ENCODE results near the gene ITPKB. TPM values are rescaled to one million over a fixed set of nuclear protein-coding genes. Genes with fewer than 3 reads are reported as not detected.

ITPKB gene
- total and polyA plus RNA-seq, 4 experiments from 2014 or later = 52.2 to 159 (median 104) TPM

DNA sequence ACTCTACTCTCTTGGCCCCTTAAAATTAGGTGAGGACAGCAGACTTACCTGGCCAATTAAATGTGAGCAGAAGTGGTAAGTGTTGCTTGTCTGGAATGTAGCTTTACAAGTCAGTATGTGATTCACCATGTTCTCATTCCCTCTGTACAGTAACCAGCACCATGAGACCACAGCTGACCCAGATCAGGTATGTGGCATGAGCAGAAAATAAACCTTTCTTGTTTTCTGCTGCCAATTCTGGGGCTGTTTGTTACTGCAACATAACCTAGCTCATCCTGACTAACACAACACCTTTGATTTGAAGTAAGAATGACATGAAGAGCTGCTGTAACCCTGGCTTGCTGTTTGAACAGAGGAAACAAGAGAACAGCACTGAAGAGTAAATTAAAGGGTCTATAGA lies 24.9 kb downstream of the ITPKB start:
- peaks cover 74 to 100% (median 88%) of the 10 kb centered on the region in 4 donors for H3K4me1 Mint-ChIP-seq
- Histone ChIP-seq H3K36me3 (ENCODE audit: insufficient read depth, low read length) (peaks cover 10% of the 10 kb centered on the region), H3K27me3 (ENCODE audit: insufficient read depth, low read length) (no peaks in the 10 kb centered on the region), H3K27ac (ENCODE audit: low read depth, low read length) (peak overlapping the region; percentile 60), H3K4me1 (ENCODE audit: insufficient read depth, low read length) (peaks cover 94% of the 10 kb centered on the region), H3K4me3 (ENCODE audit: low read length in 2 of 2) (peak overlapping the region in 1 of 2 donors; percentile 8), H3K9me3 (ENCODE audit: control insufficient read depth in 1 of 2, low read length in 2 of 2) (no peaks in the 10 kb centered on the region)
- CTCF ChIA-PET (ENCODE audit: partially characterized antibody) = interaction anchor here (0.8 to 1.6 kb wide), 8 partner anchors 8 to 86 kb away, joined by 3 to 4 read pairs (median 4); partner anchors contain the start of gene ITPKB
- POLR2A ChIA-PET (ENCODE audit: partially characterized antibody) = interaction anchor here (0.6 to 1.2 kb wide), 2 partner anchors 11 to 113 kb away, joined by 3 to 5 read pairs; no protein-coding TSS in a partner anchor
- peak overlapping the region in 3 of 8 donors; percentile 79 to 89 (median 80) for H3K4me3 Mint-ChIP-seq
- peaks cover 0 to 16% (median 3%) of the 10 kb centered on the region in 8 donors for H3K9me3 Mint-ChIP-seq
- intact Hi-C loops (cut with micrococcal nuclease) = no loop called here
- peaks cover 2 to 3% of the 10 kb centered on the region in 2 donors for H3K27me3 Mint-ChIP-seq
- H3K36me3 Mint-ChIP-seq = peaks cover 33 to 65% of the 10 kb centered on the region in 2 donors
- H3K27ac Mint-ChIP-seq = peak overlapping the region; percentile 84 to 100 (median 96)
- peak in 1 of 5 donors; percentile 57 for DNase-seq

DNA sequence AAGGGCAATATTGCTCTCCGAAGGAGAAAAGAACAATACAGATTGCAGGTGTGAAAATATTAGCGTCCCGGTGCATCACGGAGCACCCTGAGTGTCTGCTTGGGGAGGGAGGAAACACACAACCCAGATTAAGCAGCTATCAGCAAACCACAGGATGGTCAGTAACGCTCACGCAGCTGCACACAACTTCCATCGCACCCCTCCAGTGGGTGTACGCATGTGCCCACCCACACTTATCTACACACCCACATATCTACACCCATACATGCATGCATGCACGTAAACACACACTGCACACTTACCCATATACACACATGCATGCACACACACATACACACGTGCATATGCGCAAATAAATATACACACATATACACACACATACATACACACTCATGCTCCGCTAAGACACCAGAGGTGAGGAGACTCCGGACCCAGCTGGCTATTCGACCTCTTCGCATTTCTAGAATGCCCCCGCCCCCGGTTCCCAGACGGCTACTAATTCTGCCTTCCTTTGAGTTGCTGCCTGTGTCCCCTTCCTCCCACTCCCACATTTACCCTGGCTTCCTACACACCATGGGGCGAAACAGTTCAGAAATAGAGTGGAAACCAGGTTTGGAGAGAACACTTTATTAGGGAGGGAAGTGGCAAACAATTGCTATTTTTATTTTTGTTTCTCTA lies 26.2 kb downstream of the ITPKB start:
- Mint-ChIP-seq H3K36me3 (peaks cover 33 to 64% of the 10 kb centered on the region in 2 donors), H3K4me1 (peaks cover 78 to 100% (median 90%) of the 10 kb centered on the region in 4 donors), H3K9me3 (peaks cover 0 to 16% (median 3%) of the 10 kb centered on the region in 8 donors), H3K4me3 (peak overlapping the region; percentile 78 to 89 (median 80)), H3K27ac (peak overlapping the region; percentile 85 to 100 (median 96)), H3K27me3 (peaks cover 2 to 3% of the 10 kb centered on the region in 2 donors)
- peak in 1 of 5 donors; percentile 48 for DNase-seq
- Histone ChIP-seq H3K4me3 (ENCODE audit: low read length in 2 of 2) (peak overlapping the region in 1 of 2 donors; percentile 32), H3K27ac (ENCODE audit: low read depth, low read length) (peak overlapping the region; percentile 60), H3K27me3 (ENCODE audit: insufficient read depth, low read length) (no peaks in the 10 kb centered on the region), H3K4me1 (ENCODE audit: insufficient read depth, low read length) (peaks cover 94% of the 10 kb centered on the region), H3K36me3 (ENCODE audit: insufficient read depth, low read length) (peaks cover 10% of the 10 kb centered on the region), H3K9me3 (ENCODE audit: control insufficient read depth in 1 of 2, low read length in 2 of 2) (no peaks in the 10 kb centered on the region)
- ChIA-PET CTCF (ENCODE audit: partially characterized antibody) (interaction anchor here (1.3 to 5.4 kb wide), 11 partner anchors 9 to 113 kb away, joined by 3 to 24 read pairs (median 10); partner anchors contain the start of gene ITPKB), POLR2A (ENCODE audit: partially characterized antibody) (interaction anchor here (0.6 to 3.9 kb wide), 13 partner anchors 9 to 85 kb away, joined by 3 to 19 read pairs (median 7); no protein-coding TSS in a partner anchor)
- intact Hi-C loops (cut with micrococcal nuclease) = loop anchor here (1.0 to 2.0 kb wide), 4 partner anchors 10 to 115 kb away; partner anchors contain the start of gene ITPKB

DNA sequence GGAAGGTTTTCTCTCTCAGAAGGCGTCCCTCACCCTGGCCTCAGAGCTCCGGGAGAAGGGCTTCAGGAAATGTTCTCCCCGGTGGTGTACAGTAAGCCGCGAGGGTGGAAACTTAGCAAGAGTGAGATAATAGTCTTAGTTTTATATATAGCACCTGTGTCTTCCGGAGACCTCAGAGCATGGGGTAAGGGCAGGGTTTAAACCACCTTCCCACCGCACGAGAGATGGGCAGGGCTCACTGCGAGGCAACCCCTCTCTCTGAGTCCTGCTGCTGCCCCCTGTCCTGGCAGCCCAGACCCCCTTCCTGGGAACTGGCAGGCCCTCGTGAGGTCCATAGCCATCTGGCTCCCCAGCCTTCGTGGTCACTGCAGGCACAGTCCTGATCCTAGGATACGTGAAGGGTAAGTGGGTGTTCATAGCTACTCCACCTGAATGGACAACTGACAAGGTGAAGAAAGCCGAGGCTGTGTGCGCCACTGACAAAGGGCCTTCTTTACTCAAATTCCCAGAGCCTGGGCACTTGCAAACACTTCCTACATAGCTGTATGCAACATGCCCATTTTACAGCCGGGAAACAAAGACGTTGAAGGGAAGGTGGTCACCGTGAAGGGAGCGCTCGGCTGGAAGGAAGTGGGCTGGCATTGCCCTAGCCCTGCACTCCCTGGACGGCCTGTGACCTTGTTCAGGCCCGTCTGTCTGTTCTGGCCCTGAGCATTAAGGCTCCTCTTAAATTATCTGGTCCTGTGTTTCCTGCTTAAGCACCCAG lies 26.9 kb downstream of the ITPKB start:
- no peaks in the 10 kb centered on the region for H3K27me3 ChIP-seq (ENCODE audit: insufficient read depth, low read length)
- peaks cover 2 to 3% of the 10 kb centered on the region in 2 donors for H3K27me3 Mint-ChIP-seq
- CTCF ChIA-PET (ENCODE audit: partially characterized antibody) = interaction anchor here (0.7 to 5.4 kb wide), 24 partner anchors 10 to 116 kb away, joined by 3 to 24 read pairs (median 5); partner anchors contain the start of gene ITPKB
- H3K9me3 Mint-ChIP-seq = peaks cover 0 to 16% (median 3%) of the 10 kb centered on the region in 8 donors
- peaks cover 27 to 63% of the 10 kb centered on the region in 2 donors for H3K36me3 Mint-ChIP-seq
- peak overlapping the region; percentile 32 to 43 for H3K4me3 ChIP-seq (ENCODE audit: low read length in 2 of 2)
- H3K4me3 Mint-ChIP-seq = peak overlapping the region; percentile 78 to 89 (median 80)
- DNase-seq = peak; percentile 63 to 88 (median 67)
- H3K27ac ChIP-seq (ENCODE audit: low read depth, low read length) = peak overlapping the region; percentile 60
- peaks cover 10% of the 10 kb centered on the region for H3K36me3 ChIP-seq (ENCODE audit: insufficient read depth, low read length)
- H3K9me3 ChIP-seq (ENCODE audit: control insufficient read depth in 1 of 2, low read length in 2 of 2) = no peaks in the 10 kb centered on the region
- intact Hi-C loops (cut with micrococcal nuclease) = loop anchor here (1.0 to 2.0 kb wide), 5 partner anchors 9 to 116 kb away; partner anchors contain the start of gene ITPKB
- H3K4me1 ChIP-seq (ENCODE audit: insufficient read depth, low read length) = peaks cover 92% of the 10 kb centered on the region
- POLR2A ChIA-PET (ENCODE audit: partially characterized antibody) = interaction anchor here (0.6 to 3.9 kb wide), 18 partner anchors 9 to 227 kb away, joined by 3 to 19 read pairs (median 6); no protein-coding TSS in a partner anchor
- peak overlapping the region; percentile 85 to 100 (median 96) for H3K27ac Mint-ChIP-seq
- peaks cover 79 to 100% (median 89%) of the 10 kb centered on the region in 4 donors for H3K4me1 Mint-ChIP-seq

DNA sequence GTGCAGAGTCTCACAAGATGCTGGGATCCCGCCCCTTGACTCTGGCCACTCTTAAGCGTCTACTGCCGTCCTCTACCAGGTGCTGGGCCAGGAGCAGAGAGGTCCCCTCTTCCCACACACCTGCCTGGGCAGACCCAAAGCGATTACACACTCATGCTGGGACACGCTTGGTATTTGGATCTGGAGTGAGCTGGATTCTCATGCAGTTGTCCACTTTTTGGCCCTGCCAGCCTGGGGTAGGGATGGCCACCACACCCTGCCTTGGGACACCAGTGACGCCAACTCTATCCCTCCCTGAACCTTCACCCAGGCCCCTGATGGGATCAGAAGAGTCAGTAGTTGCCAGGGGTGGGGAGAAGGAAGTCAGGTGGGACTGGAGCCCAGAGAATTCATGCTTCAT lies 28.6 kb downstream of the ITPKB start:
- H3K27ac Mint-ChIP-seq = peak overlapping the region; percentile 85 to 100 (median 96)
- POLR2A ChIA-PET (ENCODE audit: partially characterized antibody) = interaction anchor here (2.2 to 3.9 kb wide), 5 partner anchors 7 to 76 kb away, joined by 6 to 19 read pairs (median 13); no protein-coding TSS in a partner anchor
- peak overlapping the region; percentile 17 to 89 (median 62) for H3K4me3 Mint-ChIP-seq
- Histone ChIP-seq H3K9me3 (ENCODE audit: control insufficient read depth in 1 of 2, low read length in 2 of 2) (no peaks in the 10 kb centered on the region), H3K4me1 (ENCODE audit: insufficient read depth, low read length) (peaks cover 95% of the 10 kb centered on the region), H3K27ac (ENCODE audit: low read depth, low read length) (peak overlapping the region; percentile 60), H3K36me3 (ENCODE audit: insufficient read depth, low read length) (peaks cover 14% of the 10 kb centered on the region), H3K4me3 (ENCODE audit: low read length in 2 of 2) (no peak overlapping the region), H3K27me3 (ENCODE audit: insufficient read depth, low read length) (no peaks in the 10 kb centered on the region)
- CTCF ChIA-PET (ENCODE audit: partially characterized antibody) = interaction anchor here (0.7 to 5.4 kb wide), 13 partner anchors 9 to 1827 kb away, joined by 3 to 24 read pairs (median 5); no protein-coding TSS in a partner anchor
- peaks cover 77 to 99% (median 89%) of the 10 kb centered on the region in 4 donors for H3K4me1 Mint-ChIP-seq
- H3K27me3 Mint-ChIP-seq = peaks cover 2 to 3% of the 10 kb centered on the region in 2 donors
- no peak for DNase-seq
- intact Hi-C loops (cut with micrococcal nuclease) = loop anchor here (2.0 kb wide), 1 partner anchor 56 kb away; no protein-coding TSS in a partner anchor
- peaks cover 28 to 69% of the 10 kb centered on the region in 2 donors for H3K36me3 Mint-ChIP-seq
- peaks cover 0 to 16% (median 3%) of the 10 kb centered on the region in 8 donors for H3K9me3 Mint-ChIP-seq

DNA sequence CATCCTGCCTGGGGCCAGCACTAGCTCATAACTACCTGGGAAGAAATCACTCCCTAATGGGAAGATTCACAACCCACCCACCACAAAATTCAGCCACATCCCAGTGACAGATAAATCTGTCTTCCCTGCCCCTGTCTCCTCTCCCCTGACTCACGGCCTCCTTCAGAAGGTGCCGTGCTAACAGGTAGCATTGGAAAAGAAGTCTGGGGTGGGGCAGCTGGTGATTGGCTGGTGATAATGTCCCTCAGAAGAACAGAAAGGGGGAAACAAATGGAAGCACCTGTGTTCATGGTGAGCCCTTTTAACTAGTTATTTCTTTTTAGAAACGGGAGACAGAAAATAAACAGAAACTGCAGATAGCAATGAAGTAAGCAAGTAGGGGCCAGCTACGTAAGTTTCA lies 29.1 kb downstream of the ITPKB start:
- peaks cover 2 to 3% of the 10 kb centered on the region in 2 donors for H3K27me3 Mint-ChIP-seq
- Histone ChIP-seq H3K4me3 (ENCODE audit: low read length in 2 of 2) (no peak overlapping the region), H3K27me3 (ENCODE audit: insufficient read depth, low read length) (no peaks in the 10 kb centered on the region), H3K27ac (ENCODE audit: low read depth, low read length) (peak overlapping the region; percentile 60), H3K4me1 (ENCODE audit: insufficient read depth, low read length) (peaks cover 94% of the 10 kb centered on the region), H3K36me3 (ENCODE audit: insufficient read depth, low read length) (peaks cover 15% of the 10 kb centered on the region), H3K9me3 (ENCODE audit: control insufficient read depth in 1 of 2, low read length in 2 of 2) (no peaks in the 10 kb centered on the region)
- CTCF ChIA-PET (ENCODE audit: partially characterized antibody) = interaction anchor here (1.2 to 5.4 kb wide), 3 partner anchors 20 to 116 kb away, joined by 3 to 24 read pairs (median 5); no protein-coding TSS in a partner anchor
- peaks cover 26 to 69% of the 10 kb centered on the region in 2 donors for H3K36me3 Mint-ChIP-seq
- H3K9me3 Mint-ChIP-seq = peaks cover 0 to 16% (median 3%) of the 10 kb centered on the region in 8 donors
- peak overlapping the region; percentile 85 to 100 (median 94) for H3K27ac Mint-ChIP-seq
- POLR2A ChIA-PET (ENCODE audit: partially characterized antibody) = interaction anchor here (3.9 kb wide), 1 partner anchor 17 kb away, joined by 19 read pairs; no protein-coding TSS in a partner anchor
- H3K4me3 Mint-ChIP-seq = peak overlapping the region; percentile 0 to 89 (median 62)
- intact Hi-C loops (cut with micrococcal nuclease) = loop anchor here (2.0 kb wide), 1 partner anchor 57 kb away; no protein-coding TSS in a partner anchor
- peaks cover 73 to 98% (median 89%) of the 10 kb centered on the region in 4 donors for H3K4me1 Mint-ChIP-seq
- DNase-seq = no peak

DNA sequence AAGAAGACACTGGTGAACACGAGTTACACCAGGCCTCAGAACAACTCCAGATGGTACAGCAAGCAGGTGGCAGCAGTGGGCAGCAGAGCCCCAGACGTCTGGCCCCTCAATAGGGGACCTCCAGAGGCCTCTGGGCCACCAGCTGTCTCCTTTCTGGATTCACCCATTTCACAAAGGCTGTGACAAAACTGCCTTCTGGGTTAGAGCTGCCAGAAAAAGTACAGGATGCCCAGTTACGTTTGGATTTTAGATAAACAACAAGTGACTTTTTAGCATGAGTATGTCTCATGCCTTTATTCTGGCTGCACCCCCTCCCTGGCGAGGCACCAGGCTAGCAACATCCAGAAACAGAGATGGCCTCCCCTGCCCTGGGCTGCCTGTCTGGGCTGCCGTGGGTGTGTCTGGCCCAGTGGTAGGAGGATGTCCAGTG lies 30.1 kb downstream of the ITPKB start:
- Histone ChIP-seq H3K27ac (ENCODE audit: low read depth, low read length) (peak overlapping the region; percentile 60), H3K4me1 (ENCODE audit: insufficient read depth, low read length) (peaks cover 94% of the 10 kb centered on the region), H3K4me3 (ENCODE audit: low read length in 2 of 2) (no peak overlapping the region), H3K9me3 (ENCODE audit: control insufficient read depth in 1 of 2, low read length in 2 of 2) (no peaks in the 10 kb centered on the region), H3K36me3 (ENCODE audit: insufficient read depth, low read length) (peaks cover 7% of the 10 kb centered on the region), H3K27me3 (ENCODE audit: insufficient read depth, low read length) (no peaks in the 10 kb centered on the region)
- Mint-ChIP-seq H3K27me3 (peaks cover 2 to 3% of the 10 kb centered on the region in 2 donors), H3K4me1 (peaks cover 72 to 98% (median 88%) of the 10 kb centered on the region in 4 donors), H3K9me3 (peaks cover 0 to 10% (median 0%) of the 10 kb centered on the region in 8 donors), H3K27ac (peak overlapping the region; percentile 85 to 100 (median 94)), H3K4me3 (peak overlapping the region in 6 of 8 donors; percentile 60 to 90 (median 70)), H3K36me3 (peaks cover 16 to 66% of the 10 kb centered on the region in 2 donors)
- intact Hi-C loops (cut with micrococcal nuclease) = no loop called here
- no peak for DNase-seq
- CTCF ChIA-PET (ENCODE audit: partially characterized antibody) = interaction anchor here (0.8 to 5.4 kb wide), 2 partner anchors 24 to 117 kb away, joined by 3 to 24 read pairs; no protein-coding TSS in a partner anchor
- POLR2A ChIA-PET (ENCODE audit: partially characterized antibody) = interaction anchor here (2.6 kb wide), 1 partner anchor 32 kb away, joined by 9 read pairs; no protein-coding TSS in a partner anchor
